GM06990 (cell line): ENCODE results near the gene NT5C1B.

Experiments
- DNase-seq: peaks from one replicate; pipeline ENCODE4 v3.0.0-alpha.2; 2011; ENCODE audit not compliant: insufficient read length; ENCODE audit errors: extremely low read depth
- H3K27me3 ChIP-seq: replicated peaks from 2 replicates; pipeline ENCODE4 v1.6.0; 2011; ENCODE audit warnings: low read length; ENCODE audit not compliant: control insufficient read depth, insufficient read depth
- H3K36me3 ChIP-seq: 2 replicates; pipeline ENCODE4 v1.5.1; 2011; ENCODE audit warnings: low read length; ENCODE audit not compliant: control insufficient read depth, insufficient read depth
- H3K4me3 ChIP-seq: replicated peaks from 2 replicates; pipeline ENCODE4 v1.5.1; 2011; ENCODE audit warnings: low read depth, mild to moderate bottlenecking, control low read depth, low read length
- CTCF ChIP-seq: IDR thresholded peaks from 2 replicates; pipeline ENCODE4 v1.5.1; 2011; ENCODE audit warnings: low read length, control low read depth, mild to moderate bottlenecking, inconsistent platforms; ENCODE audit not compliant: insufficient read depth, poor library complexity, severe bottlenecking

The NT5C1B gene

GRCh38 chr2:18514526-18515461 is 74.6 kb downstream of the NT5C1B start:
- no peak overlapping the region for H3K4me3 ChIP-seq
- no peaks in the 10 kb centered on the region for H3K36me3 ChIP-seq
- no peak for DNase-seq
- no peak for TF ChIP-seq CTCF
- H3K27me3 ChIP-seq = no peaks in the 10 kb centered on the region; the same call in 1 of the 2 replicates
